Esophagus muscularis mucosa (tissue), 4 donors: ENCODE measurements around the gene FBXW8. TPM values are rescaled to one million over a fixed set of nuclear protein-coding genes. Genes with fewer than 3 reads are reported as not detected.

Experiments used
- DNase-seq: peaks from one replicate; pipeline ENCODE4 v3.0.0-alpha.2; 2017; ENCODE audit errors: extremely low spot score
- H3K27ac ChIP-seq, 4 donors: fragments of 200-600 bp; sonication (generic); replicated peaks in 1 of 4; 1 replicate in 3 of 4; 2 replicates in 1 of 4; pipeline ENCODE4 v1.5.1; 2016 to 2019; ENCODE audit warnings: mild to moderate bottlenecking in 1 of 4
- H3K27me3 ChIP-seq, 4 donors: fragments of 200-600 bp; sonication (generic); one replicate each; pipeline versions ENCODE4 v1.5.1 to v1.6.0; 2016 to 2019
- H3K36me3 ChIP-seq, 4 donors: fragments of 200-600 bp; sonication (generic); one replicate each; pipeline ENCODE4 v1.5.1; 2016 to 2019
- H3K4me1 ChIP-seq, 4 donors: fragments of 200-600 bp; sonication (generic); one replicate each; pipeline ENCODE4 v1.5.1; 2016 to 2019
- H3K4me3 ChIP-seq, 4 donors: fragments of 200-600 bp; sonication (generic); 1 replicate in 2 of 4; 2 replicates in 2 of 4; pipeline ENCODE4 v1.5.1; 2016 to 2019; ENCODE audit warnings: mild to moderate bottlenecking in 4 of 4, moderate library complexity in 1 of 4
- H3K9me3 ChIP-seq, 4 donors: fragments of 200-600 bp; sonication (generic); 1 replicate in 3 of 4; 2 replicates in 1 of 4; pipeline ENCODE4 v1.5.1; 2016 to 2019
- EP300 ChIP-seq: sonication (generic); formaldehyde crosslinking; IDR thresholded peaks from one replicate; pipeline ENCODE4 v1.6.1; 2017; ENCODE audit warnings: antibody characterized with exemption
- POLR2A ChIP-seq: fragments of 450-650 bp; IDR thresholded peaks from one replicate; pipeline ENCODE4 v1.6.1; 2017; ENCODE audit warnings: antibody characterized with exemption, moderate library complexity, mild to moderate bottlenecking, low read depth
- POLR2AphosphoS5 ChIP-seq, 2 donors: sonication (generic); formaldehyde crosslinking; IDR thresholded peaks; one replicate each; pipeline ENCODE4 v1.6.1; 2017; ENCODE audit warnings: antibody characterized with exemption in 2 of 2
- WGBS: methylation state at CpG from one replicate; pipeline ENCODE4 v1.1.5; 2018; 5-methylcytosine and 5-hydroxymethylcytosine counted together
- intact Hi-C: fragments of 100-400 bp; cut with DNase I; formaldehyde crosslinking; loops from one replicate; pipeline ENCODE4 v1.15.1; 2023
- total RNA-seq, 4 donors: library from RNA; depleted of rRNA; stranded (reverse); fragments of >200 nt; gene quantifications; one replicate each; pipeline versions ENCODE4 v1.1.0 to v1.2.1, GENCODE V29; 2016
- TF ChIP-seq, protein P1 (sequence below), 3 experiments: fragments of 200-600 bp in 2 of 3; fragments of 450-650 bp in 1 of 3; sonication (generic) in 2 of 3; IDR thresholded peaks; one replicate each; pipeline ENCODE4 v1.5.1; 2017 to 2019; ENCODE audit warnings: antibody characterized with exemption in 3 of 3, mild to moderate bottlenecking in 2 of 3, moderate library complexity in 1 of 3

The FBXW8 gene
- total RNA-seq, 4 donors from 2014 or later: 11.9 to 13.9 (median 13.3) TPM

DNA sequence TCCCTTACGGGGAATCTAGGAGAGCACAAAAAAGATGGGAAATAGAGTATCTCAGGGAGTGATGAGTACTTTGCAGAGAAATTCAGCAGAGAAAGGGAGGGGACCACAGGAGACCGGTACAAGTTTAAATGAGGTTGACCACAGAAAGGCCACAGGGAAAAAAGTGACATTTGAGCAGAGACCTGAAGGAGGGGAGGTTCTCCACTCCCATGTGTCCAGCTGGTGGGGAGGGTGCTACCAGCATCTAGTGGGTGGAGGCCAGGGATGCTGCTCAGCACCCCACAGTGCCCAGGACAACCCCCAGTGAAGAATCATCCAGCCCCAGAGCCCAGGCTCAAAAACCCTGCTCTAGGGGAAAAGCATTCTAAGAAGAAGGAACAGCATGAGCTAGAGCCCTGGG is 153.8 kb downstream of the FBXW8 start:
- WGBS: 87% methylated on average over 2 of the region's 2 CpGs
- no peak for DNase-seq
- no peak for TF ChIP-seq POLR2AphosphoS5 (IDR thresholded peaks at IDR 0.05)
- no peak overlapping the region for H3K27ac ChIP-seq
- intact Hi-C loops: no loop called here
- H3K4me3 ChIP-seq: no peak overlapping the region
- H3K9me3 ChIP-seq: no peaks in the 10 kb centered on the region
- no peaks in the 10 kb centered on the region for H3K36me3 ChIP-seq
- H3K4me1 ChIP-seq: peaks cover 0 to 24% (median 5%) of the 10 kb centered on the region in 4 donors
- H3K27me3 ChIP-seq: peaks cover 0 to 14% (median 0%) of the 10 kb centered on the region in 4 donors

DNA sequence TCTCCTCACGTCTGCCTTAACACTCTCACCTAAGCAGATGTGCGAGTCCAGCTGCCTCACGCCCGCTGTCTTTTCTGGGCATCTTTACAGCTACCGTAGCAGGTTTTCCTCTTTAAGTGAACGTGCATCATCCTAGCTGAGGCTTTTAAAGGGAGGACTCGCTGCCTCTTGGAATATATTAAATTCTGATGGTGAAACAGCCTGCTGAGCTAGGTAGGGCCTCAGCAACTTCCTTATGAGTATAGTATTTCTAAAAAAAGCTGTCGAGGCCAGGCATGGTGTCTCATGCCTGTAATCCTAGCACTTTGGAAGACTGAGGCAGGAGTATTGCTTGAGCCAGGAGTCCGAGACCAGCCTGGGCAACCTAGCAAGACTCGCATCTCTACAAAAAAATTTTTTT is 156.3 kb downstream of the FBXW8 start:
- TF ChIP-seq EP300: no peak
- 77% methylated on average over 10 of the region's 10 CpGs for WGBS

DNA sequence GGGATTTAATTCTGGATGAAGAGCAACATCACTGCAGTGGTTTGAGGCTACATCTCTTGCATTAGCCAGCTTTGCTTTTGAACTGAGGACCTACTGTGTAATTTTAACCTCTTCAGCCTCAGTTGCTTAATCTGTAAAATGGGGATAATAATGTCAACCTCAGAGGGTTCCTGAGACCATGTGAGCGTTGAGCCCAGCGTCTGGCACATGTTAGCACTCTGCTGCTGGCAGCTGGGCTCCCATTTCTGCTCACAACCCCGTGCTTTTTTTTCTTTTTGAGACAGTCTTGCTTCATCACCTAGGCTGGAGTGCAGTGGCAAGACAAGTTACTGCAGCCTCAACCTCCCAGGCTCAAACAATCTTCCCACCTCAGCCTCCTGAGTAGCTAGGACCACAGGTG is 156.9 kb downstream of the FBXW8 start:
- H3K4me3 ChIP-seq: no peak overlapping the region
- no peak overlapping the region for H3K27ac ChIP-seq
- no peak for DNase-seq
- 89% methylated on average over 3 of the region's 3 CpGs for WGBS
- no peaks in the 10 kb centered on the region for H3K36me3 ChIP-seq
- H3K4me1 ChIP-seq: peaks cover 0 to 14% (median 2%) of the 10 kb centered on the region in 4 donors
- TF ChIP-seq POLR2A (no peak), EP300 (no peak), POLR2AphosphoS5 (IDR thresholded peaks at IDR 0.05) (no peak)
- TF ChIP-seq, protein P1, sequence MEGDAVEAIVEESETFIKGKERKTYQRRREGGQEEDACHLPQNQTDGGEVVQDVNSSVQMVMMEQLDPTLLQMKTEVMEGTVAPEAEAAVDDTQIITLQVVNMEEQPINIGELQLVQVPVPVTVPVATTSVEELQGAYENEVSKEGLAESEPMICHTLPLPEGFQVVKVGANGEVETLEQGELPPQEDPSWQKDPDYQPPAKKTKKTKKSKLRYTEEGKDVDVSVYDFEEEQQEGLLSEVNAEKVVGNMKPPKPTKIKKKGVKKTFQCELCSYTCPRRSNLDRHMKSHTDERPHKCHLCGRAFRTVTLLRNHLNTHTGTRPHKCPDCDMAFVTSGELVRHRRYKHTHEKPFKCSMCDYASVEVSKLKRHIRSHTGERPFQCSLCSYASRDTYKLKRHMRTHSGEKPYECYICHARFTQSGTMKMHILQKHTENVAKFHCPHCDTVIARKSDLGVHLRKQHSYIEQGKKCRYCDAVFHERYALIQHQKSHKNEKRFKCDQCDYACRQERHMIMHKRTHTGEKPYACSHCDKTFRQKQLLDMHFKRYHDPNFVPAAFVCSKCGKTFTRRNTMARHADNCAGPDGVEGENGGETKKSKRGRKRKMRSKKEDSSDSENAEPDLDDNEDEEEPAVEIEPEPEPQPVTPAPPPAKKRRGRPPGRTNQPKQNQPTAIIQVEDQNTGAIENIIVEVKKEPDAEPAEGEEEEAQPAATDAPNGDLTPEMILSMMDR (IDR thresholded peaks at IDR 0.05): no peak
- intact Hi-C loops: no loop called here
- H3K27me3 ChIP-seq: peaks cover 0 to 5% (median 0%) of the 10 kb centered on the region in 4 donors
- H3K9me3 ChIP-seq: no peaks in the 10 kb centered on the region

More for the DNA sequence above, 156.3 kb downstream of the FBXW8 start:
- Histone ChIP-seq H3K4me3 (no peak overlapping the region), H3K27me3 (peaks cover 0 to 7% (median 0%) of the 10 kb centered on the region in 4 donors), H3K4me1 (peaks cover 0 to 14% (median 2%) of the 10 kb centered on the region in 4 donors), H3K27ac (no peak overlapping the region), H3K9me3 (no peaks in the 10 kb centered on the region), H3K36me3 (no peaks in the 10 kb centered on the region)
- no peak for DNase-seq
- intact Hi-C loops: no loop called here

DNA sequence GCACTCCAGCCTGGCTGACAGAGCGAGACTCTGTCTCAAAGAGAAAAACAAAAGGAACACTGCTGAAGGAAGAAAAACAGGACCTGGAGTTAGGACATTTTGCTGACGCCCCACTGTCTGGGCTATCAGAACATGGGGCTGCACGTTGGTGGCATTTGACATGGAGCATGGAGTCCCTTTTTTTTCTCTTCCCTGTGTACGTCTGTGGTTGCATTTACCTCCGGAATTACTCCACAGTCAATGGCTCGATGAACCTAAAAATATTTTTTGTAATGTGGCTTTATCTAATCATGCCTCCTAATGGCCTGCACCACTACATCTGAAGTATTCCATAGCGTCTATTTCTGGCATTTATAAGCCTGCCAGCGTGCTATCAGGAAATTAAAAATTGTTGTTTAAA is 157.7 kb downstream of the FBXW8 start:
- Histone ChIP-seq H3K27ac (no peak overlapping the region), H3K4me3 (no peak overlapping the region), H3K27me3 (no peaks in the 10 kb centered on the region), H3K36me3 (no peaks in the 10 kb centered on the region), H3K9me3 (no peaks in the 10 kb centered on the region), H3K4me1 (peaks cover 0 to 17% (median 0%) of the 10 kb centered on the region in 4 donors)
- DNase-seq: no peak
- TF ChIP-seq, protein P1 (IDR thresholded peaks at IDR 0.05): no peak
- no peak for TF ChIP-seq EP300
- no peak for TF ChIP-seq POLR2AphosphoS5 (IDR thresholded peaks at IDR 0.05)
- no peak for TF ChIP-seq POLR2A
- WGBS: 82% methylated on average over 8 of the region's 8 CpGs
- intact Hi-C loops: no loop called here

DNA sequence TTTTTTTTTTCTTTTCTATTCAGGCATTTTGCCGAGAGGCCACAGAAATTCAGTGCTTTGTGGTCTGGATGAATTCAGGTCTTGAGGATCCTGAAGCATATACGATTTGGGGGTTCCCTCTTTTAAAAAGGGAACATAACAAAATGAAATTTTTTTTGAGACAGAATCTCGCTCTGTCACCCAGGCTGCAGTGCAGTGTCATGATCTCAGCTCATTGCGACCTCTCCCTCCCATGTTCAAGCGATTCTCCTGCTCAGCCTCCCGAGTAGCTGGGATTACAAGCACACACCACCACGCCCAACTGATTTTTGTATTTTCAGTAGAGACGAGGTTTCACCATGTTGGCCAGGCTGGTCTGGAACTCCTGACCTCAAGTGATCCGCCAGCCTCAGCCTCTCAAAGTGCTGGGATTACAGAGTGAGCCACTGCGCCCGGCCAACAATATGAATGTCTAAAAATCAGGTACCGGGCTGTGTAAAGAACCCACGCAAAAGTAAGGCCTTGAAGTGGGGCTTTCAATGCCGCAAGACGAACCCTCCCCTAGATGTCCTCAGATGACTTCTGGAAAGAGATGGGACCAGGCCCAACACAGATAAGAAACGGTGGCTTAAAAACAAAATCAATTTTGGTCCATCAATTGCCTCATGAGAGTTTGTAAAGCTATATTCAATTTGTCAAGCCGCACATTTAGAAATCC is 158.5 kb downstream of the FBXW8 start:
- Histone ChIP-seq H3K9me3 (no peaks in the 10 kb centered on the region), H3K36me3 (peaks cover 0 to 2% (median 0%) of the 10 kb centered on the region in 4 donors), H3K4me3 (no peak overlapping the region), H3K27me3 (no peaks in the 10 kb centered on the region), H3K4me1 (peaks cover 0 to 17% (median 0%) of the 10 kb centered on the region in 4 donors), H3K27ac (no peak overlapping the region)
- 84% methylated on average over 17 of the region's 17 CpGs for WGBS
- intact Hi-C loops: no loop called here
- no peak for TF ChIP-seq EP300
- no peak for TF ChIP-seq POLR2AphosphoS5 (IDR thresholded peaks at IDR 0.05)
- no peak for TF ChIP-seq POLR2A
- DNase-seq: no peak

DNA sequence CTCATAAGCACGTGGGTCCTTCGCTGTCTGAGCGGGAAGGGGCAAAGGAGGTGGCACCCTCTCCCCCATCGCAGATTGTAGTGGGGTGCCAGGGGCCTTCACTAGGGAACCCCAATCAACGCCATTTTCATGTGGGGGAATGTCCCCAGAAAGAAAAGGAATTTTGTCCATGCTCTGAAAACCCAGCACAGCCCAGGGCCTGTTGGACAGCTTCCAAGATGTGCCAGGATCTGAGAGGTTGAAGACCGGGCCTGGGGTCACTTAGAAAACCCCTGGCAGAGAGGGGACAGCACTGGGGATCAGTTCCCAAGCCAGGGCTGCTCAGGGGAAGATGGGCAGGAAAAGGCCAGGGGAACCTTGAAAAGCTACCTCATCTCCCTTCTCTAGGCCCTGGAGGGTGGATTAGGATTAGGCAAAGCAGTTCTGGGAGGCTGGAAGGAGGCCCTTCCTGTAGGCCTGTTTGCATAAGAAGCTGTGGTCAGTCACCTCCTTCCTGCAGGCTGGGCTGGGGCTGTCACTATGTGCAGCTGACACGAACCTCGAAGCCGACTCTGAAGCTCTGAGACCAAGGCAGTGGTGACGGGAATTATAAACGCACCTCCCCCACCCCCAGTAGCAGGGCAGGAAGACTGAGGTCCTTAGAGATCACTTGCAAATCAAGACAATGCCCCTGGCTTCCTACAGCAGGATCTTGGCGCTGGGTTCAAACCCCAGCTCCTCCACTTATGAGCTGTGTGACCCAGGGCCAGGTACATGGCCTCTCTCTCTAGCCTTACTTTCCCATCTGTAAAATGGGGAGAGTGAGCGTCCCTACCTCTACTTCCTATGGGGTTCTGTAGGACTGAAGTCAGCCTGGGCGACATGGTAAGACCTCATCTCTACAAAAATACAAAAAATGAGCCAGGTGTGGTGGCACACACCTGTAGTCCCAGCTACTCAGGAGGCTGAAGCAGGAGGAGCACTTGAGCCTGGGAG is 159.5 kb downstream of the FBXW8 start:
- H3K9me3 ChIP-seq: no peaks in the 10 kb centered on the region
- no peak overlapping the region for H3K27ac ChIP-seq
- no peak overlapping the region for H3K4me3 ChIP-seq
- peaks cover 0 to 4% (median 0%) of the 10 kb centered on the region in 4 donors for H3K36me3 ChIP-seq
- intact Hi-C loops: no loop called here
- no peaks in the 10 kb centered on the region for H3K27me3 ChIP-seq
- WGBS: 80% methylated on average over 12 of the region's 14 CpGs
- no peak for TF ChIP-seq POLR2A
- no peak for TF ChIP-seq EP300
- no peak for TF ChIP-seq POLR2AphosphoS5 (IDR thresholded peaks at IDR 0.05)
- TF ChIP-seq, protein P1 (IDR thresholded peaks at IDR 0.05): no peak
- H3K4me1 ChIP-seq: peaks cover 0 to 17% (median 0%) of the 10 kb centered on the region in 4 donors
- no peak for DNase-seq
